HG02840 (cell line): ENCODE measurements around the gene DAAM1.

Source experiments
- ATAC-seq: cut with Tn5 transposase; IDR thresholded peaks from one replicate; pipeline ENCODE4 v1.9.1; 2021; ENCODE audit warnings: mild to moderate bottlenecking, moderate library complexity, moderate number of reproducible peaks; ENCODE audit not compliant: unreplicated experiment, low FRiP score

The DAAM1 gene

GRCh38 chr14:59253527-59253926 is 65.1 kb downstream of the DAAM1 start:
- ATAC-seq = no peak

DNA sequence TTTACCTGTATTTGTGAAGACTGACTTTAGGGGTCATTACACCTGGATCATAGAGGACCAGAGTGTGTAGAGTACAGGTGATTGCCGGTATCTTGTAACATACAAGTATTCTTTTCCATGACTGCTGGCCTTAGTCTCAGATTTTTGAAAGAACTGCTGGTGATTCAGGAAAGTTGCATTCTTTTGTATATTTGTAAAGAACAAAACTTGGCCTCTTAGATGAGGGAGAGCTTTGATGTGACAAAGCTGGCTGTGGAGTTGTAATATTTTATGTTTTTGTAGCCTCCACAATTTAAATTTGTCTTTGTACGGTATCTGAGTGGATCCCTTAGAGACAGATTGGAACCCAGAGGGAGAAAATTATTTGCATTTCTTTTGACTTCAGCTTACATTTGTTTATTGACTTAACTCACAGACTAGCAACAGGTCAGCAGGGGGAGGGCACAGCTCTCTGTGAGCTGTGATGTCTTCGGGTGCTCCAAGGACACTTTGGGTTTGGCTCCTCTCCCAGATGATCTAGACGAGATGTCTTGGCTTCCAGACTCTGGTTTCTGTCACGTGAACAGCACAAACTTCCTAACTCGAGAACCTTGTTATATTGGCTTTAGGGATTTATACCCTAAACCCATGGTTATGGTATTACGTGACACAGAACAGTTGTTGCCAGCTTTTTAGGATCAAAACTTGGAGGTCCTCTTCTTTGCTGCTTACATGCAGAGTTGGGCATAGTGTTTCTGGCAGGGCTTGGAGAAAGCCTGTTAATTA is 65.9 kb downstream of the DAAM1 start:
- ATAC-seq = no peak

GRCh38 chr14:59254911-59255545 is 66.6 kb downstream of the DAAM1 start:
- no peak for ATAC-seq

DNA sequence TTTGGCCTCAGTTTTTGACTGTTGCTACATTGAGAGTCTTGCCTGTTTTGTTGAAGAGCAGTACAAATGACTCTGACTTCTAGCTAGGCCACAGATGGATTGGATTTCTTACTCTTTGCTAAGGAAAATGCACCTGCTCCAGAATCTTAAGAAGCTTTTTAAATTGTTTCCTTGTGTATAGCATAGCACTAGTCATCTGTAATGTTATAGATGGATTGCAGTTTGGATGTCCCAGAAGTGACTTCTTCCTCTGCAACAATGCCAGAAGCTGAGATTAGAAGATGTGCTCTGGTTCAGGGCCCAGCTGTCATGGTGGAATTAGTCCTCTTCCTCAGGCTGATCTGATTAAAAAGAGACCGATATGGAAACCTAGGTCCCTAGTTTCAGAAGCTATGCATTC is 67.9 kb downstream of the DAAM1 start:
- ATAC-seq = no peak

GRCh38 chr14:59261334-59261733 is 72.9 kb downstream of the DAAM1 start:
- ATAC-seq = no peak

GRCh38 chr14:59262717-59263454 is 74.4 kb downstream of the DAAM1 start:
- ATAC-seq = no peak

- ATAC-seq = no peak
Observed at GRCh38 chr14:59265808-59266207, 77.3 kb downstream of the DAAM1 start.

GRCh38 chr14:59267046-59267445 is 78.6 kb downstream of the DAAM1 start:
- ATAC-seq = no peak

DNA sequence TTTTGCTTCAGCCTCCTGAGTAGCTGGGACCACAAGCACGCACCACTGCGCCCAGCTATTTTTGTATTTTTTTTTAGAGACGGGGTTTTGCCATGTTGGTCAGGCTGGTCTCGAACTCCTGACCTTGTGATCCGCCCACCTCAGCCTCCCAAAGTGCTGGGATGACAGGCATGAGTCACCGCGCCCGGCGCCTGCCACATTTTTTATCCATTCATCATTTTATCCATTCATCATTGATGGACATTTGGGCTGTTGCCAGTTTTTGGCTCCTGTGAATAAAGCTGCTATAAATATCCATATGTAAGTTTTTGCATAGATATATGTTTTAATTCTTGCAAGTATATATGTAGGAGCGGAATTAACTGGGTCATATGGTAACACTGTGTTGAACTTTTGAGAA is 79.5 kb downstream of the DAAM1 start:
- ATAC-seq = no peak

DNA sequence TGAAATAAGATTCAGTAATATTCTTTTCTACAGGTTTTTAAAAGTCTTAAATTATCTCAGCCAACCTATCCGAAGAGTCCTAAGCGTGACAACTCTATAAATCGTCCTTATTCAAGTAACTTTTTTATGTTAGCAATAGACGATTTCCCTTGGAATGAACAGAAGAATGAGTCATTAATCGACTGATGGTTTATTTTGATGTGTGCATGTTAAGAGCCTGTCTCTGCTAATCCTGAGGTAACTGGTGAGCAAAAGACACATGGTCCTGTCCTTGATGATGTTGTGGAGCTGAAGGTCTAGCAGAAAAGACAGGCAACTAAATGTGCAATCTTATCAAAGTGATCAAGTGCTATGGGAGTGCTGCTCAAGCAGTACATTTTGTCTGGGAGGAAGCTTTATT is 80.4 kb downstream of the DAAM1 start:
- no peak for ATAC-seq

GRCh38 chr14:59269466-59269865 is 81.0 kb downstream of the DAAM1 start:
- no peak for ATAC-seq

- no peak for ATAC-seq
Observed at GRCh38 chr14:59271256-59271655, 82.8 kb downstream of the DAAM1 start.

GRCh38 chr14:59271734-59272133 is 83.3 kb downstream of the DAAM1 start:
- ATAC-seq = no peak

GRCh38 chr14:59272633-59273032 is 84.2 kb downstream of the DAAM1 start:
- no peak for ATAC-seq

GRCh38 chr14:59273737-59274136 is 85.3 kb downstream of the DAAM1 start:
- ATAC-seq = no peak

GRCh38 chr14:59274991-59275391 is 86.5 kb downstream of the DAAM1 start:
- ATAC-seq = peak; percentile 31

DNA sequence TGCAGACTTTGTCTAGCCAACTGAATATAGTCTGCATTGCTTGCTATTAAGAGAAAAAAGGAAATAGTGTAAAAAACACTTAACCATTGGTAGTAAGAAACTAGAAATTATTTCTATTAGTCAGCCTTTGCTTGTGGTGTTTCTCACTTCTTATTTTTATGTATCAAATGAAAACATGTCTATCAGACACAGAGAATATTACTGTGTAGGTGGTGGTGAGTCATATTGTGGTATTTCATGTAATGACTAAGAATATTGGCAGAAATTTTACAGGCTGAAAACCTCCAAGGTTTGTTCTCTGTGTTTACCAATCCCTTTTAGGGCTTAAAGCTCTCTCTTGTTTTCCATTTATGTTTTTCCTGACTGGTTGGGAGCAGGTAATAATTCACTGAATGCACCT is 87.2 kb downstream of the DAAM1 start:
- ATAC-seq = peak; percentile 80

- no peak for ATAC-seq
Observed at GRCh38 chr14:59276235-59276634, 87.8 kb downstream of the DAAM1 start.

GRCh38 chr14:59277659-59278058 is 89.2 kb downstream of the DAAM1 start:
- no peak for ATAC-seq

GRCh38 chr14:59278111-59278510 is 89.6 kb downstream of the DAAM1 start:
- ATAC-seq = no peak

DNA sequence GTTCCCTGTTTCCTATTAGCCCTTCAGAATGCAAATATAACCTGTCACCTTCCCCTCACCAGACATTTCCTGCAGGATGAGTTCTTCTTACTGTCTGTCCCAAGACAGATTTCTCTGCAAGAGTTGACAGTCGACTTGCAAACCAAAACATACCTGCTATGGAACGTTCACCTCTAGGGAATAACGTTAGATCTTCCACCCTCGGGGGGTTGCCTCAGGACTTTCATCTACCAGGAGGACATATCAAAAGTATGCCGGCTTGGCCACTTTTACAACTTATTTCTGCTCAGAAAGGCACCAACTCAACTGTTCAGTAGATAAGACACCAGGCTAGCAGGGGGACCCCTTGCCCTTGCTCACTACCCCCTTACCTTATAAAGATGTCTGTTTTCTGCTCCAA is 92.5 kb downstream of the DAAM1 start:
- ATAC-seq = no peak
